NCI-H226 (cell line): ENCODE results near the gene TRPM2.

Experiments used
- DNase-seq: peaks from one replicate; pipeline ENCODE4 v3.0.0-alpha.2; 2015

Gene TRPM2

DNA sequence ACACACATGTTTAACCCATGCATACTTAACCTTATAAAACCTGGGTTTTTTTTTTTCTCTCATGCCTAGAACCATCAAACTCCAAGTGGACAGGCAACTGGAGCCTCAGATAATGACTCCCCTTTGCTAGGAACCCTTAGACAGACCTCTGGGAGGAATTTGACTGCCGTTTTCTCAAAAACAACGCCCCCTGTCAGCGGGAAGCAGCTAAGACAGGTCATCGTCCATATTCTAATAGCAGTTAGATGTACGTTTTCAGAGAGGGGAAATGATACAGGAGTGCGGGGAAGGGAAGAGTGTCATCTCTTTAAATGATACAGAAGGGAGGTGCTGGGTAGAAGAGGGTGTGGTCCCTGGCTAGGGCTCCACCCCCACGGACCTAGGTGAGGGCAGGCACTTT is 136.5 kb downstream of the TRPM2 start:
- DNase-seq, result no peak

DNA sequence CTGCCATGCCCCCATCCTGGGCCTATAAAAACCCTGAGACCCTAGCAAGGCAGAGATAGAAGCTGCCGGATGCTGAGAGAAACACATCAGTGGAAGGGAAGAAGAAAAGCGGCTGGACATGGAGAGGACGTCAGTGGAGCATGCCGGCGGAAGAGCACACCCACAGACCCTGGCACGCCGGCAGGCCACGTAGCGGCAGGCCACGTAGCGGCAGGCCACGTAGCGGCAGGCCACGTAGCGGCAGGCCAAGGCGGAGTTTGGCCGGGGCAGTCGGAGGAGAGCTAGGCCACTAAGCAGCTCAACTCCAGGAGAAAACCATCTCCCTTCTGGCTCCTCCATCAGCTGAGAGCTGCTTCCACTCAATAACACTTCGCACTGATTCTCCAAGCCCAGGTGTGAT is 137.0 kb downstream of the TRPM2 start:
- DNase-seq, result no peak

DNA sequence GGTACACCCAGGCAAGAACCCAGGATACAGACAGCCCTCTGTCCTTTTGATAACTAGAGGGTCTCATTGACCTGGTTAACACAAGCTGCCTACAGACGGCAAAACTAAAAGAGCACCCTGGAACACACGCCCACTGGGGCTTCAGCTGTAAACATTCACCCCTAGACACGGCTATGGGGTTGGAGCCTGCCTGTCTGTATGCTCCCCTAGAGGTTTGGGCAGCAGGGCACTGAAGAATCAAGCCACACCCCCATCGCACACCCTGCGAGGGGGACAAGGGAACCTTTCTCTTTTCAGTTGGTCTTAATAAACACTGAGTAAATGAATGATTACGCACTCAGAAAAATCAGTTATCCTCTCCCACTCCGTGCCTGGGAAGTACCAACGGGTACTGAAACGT is 137.4 kb downstream of the TRPM2 start:
- DNase-seq, result no peak
